Measurements from ENCODE around the gene SORCS2.

SORCS2 gene

GRCh38 chr4:7425591-7426468 is 233.5 kb downstream of the SORCS2 start:
- no peak overlapping the region for H3K4me3 ChIP-seq
- H3K27ac ChIP-seq = no peak overlapping the region
- TF ChIP-seq FOXP2 (optimal IDR thresholded peaks at IDR 0.05; ENCODE audit: control extremely low read depth, extremely low read length, insufficient read depth) (no peak), POLR2AphosphoS5 (IDR thresholded peaks at IDR 0.05; ENCODE audit: borderline replicate concordance, low read depth, low read length) (no peak), EZH2 (IDR thresholded peaks at IDR 0.05) (no peak)
- no peaks in the 10 kb centered on the region for H3K36me3 ChIP-seq (ENCODE audit: insufficient read depth, low read length)
- H3K9me3 ChIP-seq (ENCODE audit: low read depth, low read length) = no peaks in the 10 kb centered on the region
- DNase-seq (ENCODE audit: low read depth, low spot score) = no peak
- no peak overlapping the region for H3K9ac ChIP-seq (ENCODE audit: insufficient read length)

GRCh38 chr4:7426525-7427171 is 234.3 kb downstream of the SORCS2 start:
- TF ChIP-seq POLR2AphosphoS5 (IDR thresholded peaks at IDR 0.05; ENCODE audit: borderline replicate concordance, low read depth, low read length) (no peak), EZH2 (IDR thresholded peaks at IDR 0.05) (no peak), FOXP2 (optimal IDR thresholded peaks at IDR 0.05; ENCODE audit: control extremely low read depth, extremely low read length, insufficient read depth) (no peak)
- H3K9me3 ChIP-seq (ENCODE audit: low read depth, low read length) = no peaks in the 10 kb centered on the region
- no peak overlapping the region for H3K27ac ChIP-seq
- no peak overlapping the region for H3K9ac ChIP-seq (ENCODE audit: insufficient read length)
- no peaks in the 10 kb centered on the region for H3K36me3 ChIP-seq (ENCODE audit: insufficient read depth, low read length)
- no peak overlapping the region for H3K4me3 ChIP-seq
- no peak for DNase-seq (ENCODE audit: low read depth, low spot score)

- H3K9ac ChIP-seq (ENCODE audit: insufficient read length) = no peak overlapping the region
Observed at GRCh38 chr4:7427361-7427760, 235.0 kb downstream of the SORCS2 start.

GRCh38 chr4:7427831-7428260 is 235.5 kb downstream of the SORCS2 start:
- Histone ChIP-seq H3K36me3 (ENCODE audit: insufficient read depth, low read length) (no peaks in the 10 kb centered on the region), H3K9ac (ENCODE audit: insufficient read length) (no peak overlapping the region), H3K27ac (no peak overlapping the region), H3K9me3 (ENCODE audit: low read depth, low read length) (no peaks in the 10 kb centered on the region), H3K4me3 (no peak overlapping the region)
- TF ChIP-seq FOXP2 (optimal IDR thresholded peaks at IDR 0.05; ENCODE audit: control extremely low read depth, extremely low read length, insufficient read depth) (no peak), POLR2AphosphoS5 (IDR thresholded peaks at IDR 0.05; ENCODE audit: borderline replicate concordance, low read depth, low read length) (no peak), EZH2 (IDR thresholded peaks at IDR 0.05) (no peak)
- no peak for DNase-seq (ENCODE audit: low read depth, low spot score)

More at GRCh38 chr4:7427361-7427760, 235.0 kb downstream of the SORCS2 start:
- TF ChIP-seq EZH2 (IDR thresholded peaks at IDR 0.05) (no peak), POLR2AphosphoS5 (IDR thresholded peaks at IDR 0.05; ENCODE audit: borderline replicate concordance, low read depth, low read length) (no peak), FOXP2 (optimal IDR thresholded peaks at IDR 0.05; ENCODE audit: control extremely low read depth, extremely low read length, insufficient read depth) (no peak)
- no peaks in the 10 kb centered on the region for H3K36me3 ChIP-seq (ENCODE audit: insufficient read depth, low read length)
- no peak overlapping the region for H3K27ac ChIP-seq
- H3K9me3 ChIP-seq (ENCODE audit: low read depth, low read length) = no peaks in the 10 kb centered on the region
- H3K4me3 ChIP-seq = no peak overlapping the region
- no peak for DNase-seq (ENCODE audit: low read depth, low spot score)

DNA sequence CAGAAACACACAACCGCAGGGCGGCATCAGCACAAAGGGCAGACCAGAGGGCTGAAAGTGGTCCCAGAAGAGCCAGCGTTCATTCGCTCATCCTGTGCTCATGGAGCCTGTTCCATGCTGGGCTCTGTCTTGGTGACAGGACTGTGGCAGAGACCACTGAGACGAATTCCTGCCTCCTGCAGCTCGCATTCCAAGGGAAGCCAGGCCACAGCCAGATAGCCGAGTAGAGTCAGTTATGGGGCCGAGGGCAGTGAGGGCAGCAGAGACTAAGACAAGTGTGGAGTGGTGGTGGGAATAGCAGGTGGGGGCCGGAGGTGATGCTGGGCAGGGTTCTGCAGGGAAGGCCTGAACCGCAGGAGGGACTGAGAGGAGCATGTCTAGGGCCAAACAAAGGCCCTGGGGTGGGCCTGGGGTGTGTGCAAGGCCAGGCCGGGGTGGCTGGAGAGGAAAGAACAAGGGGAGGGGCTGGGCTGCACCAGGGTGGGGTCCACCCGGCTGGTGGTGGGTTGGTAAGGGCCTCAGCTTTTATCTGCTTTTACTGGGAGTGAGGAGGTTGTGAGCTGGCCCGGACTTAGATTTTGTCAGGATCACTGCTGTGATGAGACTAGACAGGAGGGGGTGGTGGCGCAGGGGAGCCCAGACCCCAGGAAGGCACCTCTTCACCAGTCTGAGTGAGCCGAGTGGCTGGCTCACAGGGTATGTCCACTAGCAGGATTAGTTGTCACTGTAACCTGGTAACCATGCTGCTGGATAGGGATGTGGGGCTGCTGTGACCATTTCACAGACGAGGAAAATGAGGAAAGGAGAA is 236.1 kb downstream of the SORCS2 start:
- Histone ChIP-seq H3K9ac (ENCODE audit: insufficient read length) (no peak overlapping the region), H3K4me3 (no peak overlapping the region), H3K36me3 (ENCODE audit: insufficient read depth, low read length) (no peaks in the 10 kb centered on the region), H3K27ac (no peak overlapping the region), H3K9me3 (ENCODE audit: low read depth, low read length) (no peaks in the 10 kb centered on the region)
- TF ChIP-seq EZH2 (IDR thresholded peaks at IDR 0.05) (no peak), POLR2AphosphoS5 (IDR thresholded peaks at IDR 0.05; ENCODE audit: borderline replicate concordance, low read depth, low read length) (no peak), FOXP2 (optimal IDR thresholded peaks at IDR 0.05; ENCODE audit: control extremely low read depth, extremely low read length, insufficient read depth) (no peak)
- no peak for DNase-seq (ENCODE audit: low read depth, low spot score)

DNA sequence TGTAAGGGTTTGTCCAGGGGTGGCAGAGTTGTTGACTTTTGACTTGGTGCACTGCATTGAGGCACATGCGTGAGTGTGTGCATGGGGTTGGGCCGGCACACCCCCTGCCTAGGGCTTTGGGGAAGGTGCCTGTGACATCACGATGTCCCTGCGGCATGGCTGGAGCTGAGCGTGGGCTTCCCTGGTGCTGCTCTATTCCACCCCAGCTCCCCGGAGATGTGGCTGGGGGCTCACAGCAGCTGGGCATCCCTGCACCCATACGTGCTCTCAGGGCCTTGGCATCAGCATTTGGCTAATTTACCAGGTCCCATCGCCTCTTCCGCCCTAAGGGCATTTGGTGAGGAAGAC is 236.7 kb downstream of the SORCS2 start:
- no peak for TF ChIP-seq EZH2 (IDR thresholded peaks at IDR 0.05)
- TF ChIP-seq POLR2AphosphoS5 (IDR thresholded peaks at IDR 0.05; ENCODE audit: borderline replicate concordance, low read depth, low read length) = no peak
- TF ChIP-seq FOXP2 (optimal IDR thresholded peaks at IDR 0.05; ENCODE audit: control extremely low read depth, extremely low read length, insufficient read depth) = no peak
- Histone ChIP-seq H3K4me3 (no peak overlapping the region), H3K36me3 (ENCODE audit: insufficient read depth, low read length) (no peaks in the 10 kb centered on the region), H3K9ac (ENCODE audit: insufficient read length) (no peak overlapping the region), H3K9me3 (ENCODE audit: low read depth, low read length) (no peaks in the 10 kb centered on the region), H3K27ac (no peak overlapping the region)
- DNase-seq (ENCODE audit: low read depth, low spot score) = no peak

GRCh38 chr4:7429601-7430078 is 237.3 kb downstream of the SORCS2 start:
- Histone ChIP-seq H3K4me3 (no peak overlapping the region), H3K27ac (no peak overlapping the region), H3K9me3 (ENCODE audit: low read depth, low read length) (no peaks in the 10 kb centered on the region), H3K9ac (ENCODE audit: insufficient read length) (no peak overlapping the region), H3K36me3 (ENCODE audit: insufficient read depth, low read length) (no peaks in the 10 kb centered on the region)
- no peak for DNase-seq (ENCODE audit: low read depth, low spot score)
- TF ChIP-seq POLR2AphosphoS5 (IDR thresholded peaks at IDR 0.05; ENCODE audit: borderline replicate concordance, low read depth, low read length) (no peak), FOXP2 (optimal IDR thresholded peaks at IDR 0.05; ENCODE audit: control extremely low read depth, extremely low read length, insufficient read depth) (no peak)

All from SK-N-MC (cell line).